ENCODE data around the gene HTRA1. TPM values are rescaled to one million over a fixed set of nuclear protein-coding genes. Genes with fewer than 3 reads are reported as not detected.

Gene HTRA1
- total and polyA plus RNA-seq, 9 of the 15 experiments (the other 6 are each of a cell fraction or from before 2014, with no cell fraction given): 0.06 to 0.16 (median 0.13) TPM; not detected in 5

- Histone ChIP-seq H2AFZ (ENCODE audit: low read depth, low read length) (no peak overlapping the region), H3K9me1 (ENCODE audit: control insufficient read depth, insufficient read depth, low read length) (no peaks in the 10 kb centered on the region), H3K9ac (ENCODE audit: insufficient read depth in 1 of 2, low read depth in 2 of 2, low read length in 2 of 2) (no peak overlapping the region), H3K4me3 (no peak overlapping the region), H3K27me3 (ENCODE audit: control insufficient read depth in 2 of 2, insufficient read depth in 2 of 2, low read length in 2 of 2) (peaks cover 5 to 47% of the 10 kb centered on the region in 2 experiments; a peak in 3 of 5 replicates), H3K36me3 (ENCODE audit: control insufficient read depth, insufficient read depth, low read length) (no peaks in the 10 kb centered on the region), H3K27ac (ENCODE audit: extremely low read depth, low read depth, low read length) (no peak overlapping the region), H3K79me2 (ENCODE audit: control insufficient read depth, insufficient read depth, low read length) (no peaks in the 10 kb centered on the region), H3K4me2 (ENCODE audit: insufficient read depth, low read length) (no peak overlapping the region), H4K20me1 (replicated peaks; ENCODE audit: control insufficient read depth, insufficient read depth, low read length) (no peaks in the 10 kb centered on the region; the same call in 1 of the 2 replicates), H3K9me3 (replicated peaks; ENCODE audit: control insufficient read depth, insufficient read depth, low read depth, low read length) (no peaks in the 10 kb centered on the region), H3K4me1 (replicated peaks in 1 of 2; ENCODE audit: control insufficient read depth in 2 of 2, insufficient read depth in 2 of 2, low read length in 2 of 2) (no peaks in the 10 kb centered on the region)
- WGBS (ENCODE audit: insufficient coverage, low coverage, missing lambda C conversion rate): 0% methylated on average over 5 of the region's 6 CpGs
- ChIA-PET CTCF (ENCODE audit: low intra/inter-chr PET ratio) (no interaction called here), POLR2A (interaction anchor here (0.9 kb wide), 1 partner anchor 12 kb away, joined by 3 read pairs; no protein-coding TSS in a partner anchor)
- no peak for DNase-seq (ENCODE audit: extremely low read depth in 1 of 4, low spot score in 3 of 4)
- in situ Hi-C loops (cut with MboI) (no loop called here), intact Hi-C loops (cut with micrococcal nuclease) (no loop called here)
- ATAC-seq: no peak
- BruUV-seq (replicated peaks): no TSS peak
- FAIRE-seq: no peak
- no peak for TF ChIP-seq CTBP1 (IDR thresholded peaks at IDR 0.05; ENCODE audit: borderline replicate concordance)
- no peak for TF ChIP-seq RBM25 (IDR thresholded peaks at IDR 0.05; ENCODE audit: low read depth, low read length, severe bottlenecking)
- no peak for TF ChIP-seq ZNF75A (CRISPR knock-in tag; IDR thresholded peaks at IDR 0.05)
- no peak for TF ChIP-seq NR0B1 (IDR thresholded peaks at IDR 0.05; ENCODE audit: partially characterized antibody)
- TF ChIP-seq ZNF280A (IDR thresholded peaks at IDR 0.05; ENCODE audit: low read depth, partially characterized antibody): no peak
- no peak for TF ChIP-seq CREB5 (CRISPR knock-in tag; IDR thresholded peaks at IDR 0.05)
- TF ChIP-seq HEY1 (CRISPR knock-in tag; IDR thresholded peaks at IDR 0.05; ENCODE audit: borderline replicate concordance): no peak
- TF ChIP-seq ATF6 (CRISPR knock-in tag; IDR thresholded peaks at IDR 0.05): no peak
- TF ChIP-seq STAT5A (IDR thresholded peaks at IDR 0.05; ENCODE audit: borderline replicate concordance, low read length): no peak
- no peak for TF ChIP-seq ZNF174 (CRISPR knock-in tag; IDR thresholded peaks at IDR 0.05)
- TF ChIP-seq SMAD4 (CRISPR knock-in tag; conservative IDR thresholded peaks at IDR 0.05): no peak
- TF ChIP-seq SMARCE1 (IDR thresholded peaks at IDR 0.05): no peak
These were observed 43.2 kb downstream of the HTRA1 start for GRCh38 chr10:122504610-122504950.

Data from K562 (cell line).